Calu3 (cell line): ENCODE results near the gene FOXN3. TPM values are rescaled to one million over a fixed set of nuclear protein-coding genes. Genes with fewer than 3 reads are reported as not detected.

ENCODE experiments used
- BruUV-seq: library from RNA; stranded (reverse); fragments of 400-500 nt; replicated peaks from 2 replicates; lab custom pipeline; 2021; lab: Mats Ljungman, UMichigan
- CTCF ChIA-PET: fragments of 300-600 bp; sonication (Branson Sonifier 250); formaldehyde crosslinking; loops from one replicate; lab custom pipeline; 2022; ENCODE audit warnings: antibody characterized with exemption; lab: Charles Lee
- DNase-seq: peaks from one replicate; pipeline ENCODE4 v3.0.0; 2022
- H3K27ac Mint-ChIP-seq: one replicate; pipeline ENCODE4 v1.8.0; 2022; ENCODE audit warnings: mixed read lengths; ENCODE audit not compliant: unreplicated experiment
- H3K27me3 Mint-ChIP-seq: one replicate; pipeline ENCODE4 v1.8.0; 2022; ENCODE audit warnings: mixed read lengths; ENCODE audit not compliant: unreplicated experiment
- H3K36me3 Mint-ChIP-seq: one replicate; pipeline ENCODE4 v1.8.0; 2022; ENCODE audit warnings: mild to moderate bottlenecking, moderate library complexity, mixed read lengths; ENCODE audit not compliant: insufficient read depth, unreplicated experiment
- H3K4me1 Mint-ChIP-seq: one replicate; pipeline ENCODE4 v1.8.0; 2022; ENCODE audit warnings: mild to moderate bottlenecking, low read depth, mixed read lengths; ENCODE audit not compliant: unreplicated experiment
- H3K4me3 Mint-ChIP-seq: one replicate; pipeline ENCODE4 v1.8.0; 2022; ENCODE audit warnings: mild to moderate bottlenecking, low read depth, moderate library complexity, mixed read lengths; ENCODE audit not compliant: unreplicated experiment
- H3K9me3 Mint-ChIP-seq: one replicate; pipeline ENCODE4 v1.8.0; 2022; ENCODE audit warnings: low read depth, mixed read lengths; ENCODE audit not compliant: unreplicated experiment
- CTCF ChIP-seq: fragments of 200-600 bp; IDR thresholded peaks from one replicate; pipeline ENCODE4 v1.8.0; 2022; ENCODE audit warnings: antibody characterized with exemption; ENCODE audit not compliant: unreplicated experiment
- intact Hi-C: fragments of 100-400 bp; cut with micrococcal nuclease; formaldehyde crosslinking; loops from one replicate; pipeline ENCODE4 v1.10.0; 2022; ENCODE audit not compliant: unreplicated experiment
- total RNA-seq: library from RNA; stranded (reverse); gene quantifications from 2 replicates; pipeline ENCODE4 v1.2.3, GENCODE V29; 2022

The FOXN3 gene
- total RNA-seq, 1 experiment from 2014 or later = 11.8 TPM

- Mint-ChIP-seq H3K9me3 (no peaks in the 10 kb centered on the region), H3K27ac (no peak overlapping the region), H3K27me3 (peaks cover 31% of the 10 kb centered on the region), H3K36me3 (no peaks in the 10 kb centered on the region), H3K4me1 (peaks cover 27% of the 10 kb centered on the region), H3K4me3 (no peak overlapping the region)
- no peak for DNase-seq
- intact Hi-C loops = no loop called here
- TF ChIP-seq CTCF = no peak
- no TSS peak for BruUV-seq
- CTCF ChIA-PET = no interaction called here
Measured at GRCh38 chr14:89142366-89142765, 274.7 kb downstream of the FOXN3 start.

GRCh38 chr14:89141862-89142261 is 275.2 kb downstream of the FOXN3 start:
- no peak for DNase-seq
- Mint-ChIP-seq H3K27me3 (peaks cover 26% of the 10 kb centered on the region), H3K36me3 (no peaks in the 10 kb centered on the region), H3K9me3 (no peaks in the 10 kb centered on the region), H3K4me3 (no peak overlapping the region), H3K27ac (no peak overlapping the region), H3K4me1 (peaks cover 32% of the 10 kb centered on the region)
- BruUV-seq = no TSS peak
- CTCF ChIA-PET = interaction anchor here (0.6 kb wide), 1 partner anchor 95 kb away, joined by 4 read pairs; no protein-coding TSS in a partner anchor
- intact Hi-C loops = no loop called here
- TF ChIP-seq CTCF = no peak

- intact Hi-C loops = no loop called here
- H3K4me1 Mint-ChIP-seq = peaks cover 33% of the 10 kb centered on the region
- no peak for TF ChIP-seq CTCF
- no TSS peak for BruUV-seq
- H3K4me3 Mint-ChIP-seq = no peak overlapping the region
- no peak for DNase-seq
- H3K36me3 Mint-ChIP-seq = no peaks in the 10 kb centered on the region
- peaks cover 15% of the 10 kb centered on the region for H3K27me3 Mint-ChIP-seq
- H3K9me3 Mint-ChIP-seq = peaks cover 9% of the 10 kb centered on the region
- CTCF ChIA-PET = no interaction called here
- H3K27ac Mint-ChIP-seq = no peak overlapping the region
Measured at GRCh38 chr14:89140326-89140725, 276.7 kb downstream of the FOXN3 start.

- Mint-ChIP-seq H3K27me3 (peaks cover 8% of the 10 kb centered on the region), H3K9me3 (peaks cover 10% of the 10 kb centered on the region), H3K27ac (no peak overlapping the region), H3K36me3 (no peaks in the 10 kb centered on the region), H3K4me1 (peaks cover 32% of the 10 kb centered on the region), H3K4me3 (no peak overlapping the region)
- intact Hi-C loops = loop anchor here (5.0 kb wide), 1 partner anchor 97 kb away; no protein-coding TSS in a partner anchor
- no peak for TF ChIP-seq CTCF
- DNase-seq = no peak
- BruUV-seq = no TSS peak
- CTCF ChIA-PET = no interaction called here
Measured at GRCh38 chr14:89139404-89140247, 277.4 kb downstream of the FOXN3 start.
